Measurements from ENCODE around the gene KPTN.

KPTN gene

DNA sequence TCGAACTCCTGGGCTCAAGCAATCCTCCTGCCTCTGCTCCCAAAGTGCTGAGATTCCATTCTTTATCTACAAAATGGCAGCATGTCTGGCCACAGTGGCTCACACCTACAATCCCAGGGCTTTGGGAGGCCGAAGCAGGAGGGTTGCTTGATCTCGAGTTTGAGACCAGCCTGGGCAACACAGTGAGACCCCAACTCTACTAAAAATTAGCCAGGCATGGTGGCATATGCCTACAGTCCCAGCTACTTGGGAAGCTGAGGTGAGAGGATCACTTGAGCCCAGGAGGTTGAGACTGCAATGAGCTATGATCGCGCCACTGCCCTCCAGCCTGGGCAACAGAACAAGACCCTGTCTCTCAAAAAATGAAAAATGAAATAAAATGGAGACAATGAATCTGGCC lies 24.7 kb upstream of the KPTN start:
- DNase-seq (ENCODE audit: low spot score), result no peak

GRCh38 chr19:47507924-47508553 lies 24.0 kb upstream of the KPTN start:
- no peak for DNase-seq (ENCODE audit: low spot score)

GRCh38 chr19:47507012-47507411 lies 23.0 kb upstream of the KPTN start:
- DNase-seq (ENCODE audit: low spot score), result no peak

DNA sequence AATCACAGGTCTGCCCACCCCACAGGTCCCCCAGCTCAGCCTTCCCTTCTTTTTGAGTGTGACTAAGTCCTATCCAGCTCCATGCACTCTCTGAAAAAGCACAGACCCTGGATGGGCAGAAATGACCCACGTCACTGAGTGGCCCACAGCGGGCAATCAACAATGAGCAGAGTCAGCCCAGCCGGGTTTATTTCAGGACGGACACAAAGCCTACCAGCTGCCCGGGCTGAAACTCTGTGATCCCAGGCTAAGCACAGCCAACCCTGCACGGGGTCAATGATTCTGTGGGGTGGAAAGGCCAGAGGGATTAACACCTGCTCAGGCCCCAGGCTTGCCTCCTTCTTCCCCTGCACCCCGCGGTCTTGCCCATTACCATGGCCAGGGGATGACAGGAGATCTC lies 22.4 kb upstream of the KPTN start:
- no peak for DNase-seq (ENCODE audit: low spot score)

DNA sequence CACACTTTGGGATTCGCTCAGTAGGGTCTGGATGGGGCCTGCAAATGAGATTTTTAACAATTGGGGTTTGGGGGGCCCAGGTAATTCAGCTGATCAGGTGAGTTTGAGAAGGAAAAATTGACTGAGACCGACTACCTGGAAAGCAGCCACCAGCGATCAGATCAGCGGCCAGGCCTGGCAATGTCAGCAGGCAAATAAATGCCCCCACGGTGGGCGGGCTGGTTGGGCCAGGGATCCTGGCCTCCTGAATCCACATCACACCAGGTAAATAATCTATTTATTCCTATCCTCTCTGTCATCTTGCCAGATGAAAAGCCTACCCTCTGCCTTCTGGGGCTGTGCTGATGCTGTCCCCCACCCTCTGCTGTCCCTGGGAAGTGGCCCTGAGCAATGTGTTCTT lies 21.5 kb upstream of the KPTN start:
- DNase-seq (ENCODE audit: low spot score), result no peak

DNA sequence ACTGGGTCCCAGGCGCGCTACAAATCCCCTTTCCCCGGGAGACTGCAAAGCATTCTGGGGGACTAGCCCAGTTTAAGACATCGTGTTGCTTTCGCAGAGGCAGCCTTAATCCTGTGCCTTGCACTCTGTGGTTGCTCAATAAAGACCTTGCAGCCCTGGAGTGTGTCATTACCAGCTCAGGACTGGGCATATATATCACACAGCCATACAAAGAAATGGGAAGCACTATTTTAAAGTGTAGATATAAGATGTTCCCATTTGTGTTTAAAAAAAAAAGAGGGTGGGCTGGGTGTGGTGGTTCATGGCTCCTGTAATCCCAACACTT lies 19.8 kb upstream of the KPTN start:
- no peak for DNase-seq (ENCODE audit: low spot score)

DNA sequence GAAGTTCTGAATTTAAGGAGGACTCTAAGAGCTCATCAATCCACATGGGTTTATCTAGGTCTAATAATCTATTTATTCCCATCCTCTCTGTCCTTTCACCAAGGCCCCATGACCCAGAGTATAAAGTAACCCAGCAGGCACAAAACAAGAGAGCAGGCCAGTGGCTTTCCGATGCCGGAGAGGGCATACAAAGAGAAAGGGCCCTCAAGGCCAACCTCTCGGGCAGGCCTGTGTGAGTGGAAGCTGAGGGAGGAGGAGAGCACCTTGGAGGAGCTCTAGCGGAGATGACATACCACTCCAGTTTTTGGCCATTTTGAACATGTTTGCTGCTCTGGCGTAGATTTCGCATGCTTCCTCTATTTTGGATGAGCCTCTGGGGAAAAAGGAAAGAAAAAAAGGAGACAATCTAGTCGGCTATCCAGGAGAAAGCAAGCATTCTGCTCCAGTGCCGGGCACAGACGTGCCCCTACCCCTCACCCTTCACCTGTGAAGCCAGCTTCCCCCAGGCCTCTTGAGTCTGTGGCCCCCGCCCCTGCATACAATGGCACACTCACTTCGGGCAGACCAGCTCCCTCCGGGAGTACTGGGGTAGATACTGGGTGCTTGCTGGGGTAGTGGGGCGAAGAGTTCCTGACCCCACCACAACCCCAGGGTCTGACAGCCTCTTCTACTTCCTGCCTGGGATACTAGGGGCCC lies 19.3 kb upstream of the KPTN start:
- DNase-seq (ENCODE audit: low spot score), result no peak

GRCh38 chr19:47499863-47500830 lies 16.1 kb upstream of the KPTN start:
- no peak for DNase-seq (ENCODE audit: low spot score)

DNA sequence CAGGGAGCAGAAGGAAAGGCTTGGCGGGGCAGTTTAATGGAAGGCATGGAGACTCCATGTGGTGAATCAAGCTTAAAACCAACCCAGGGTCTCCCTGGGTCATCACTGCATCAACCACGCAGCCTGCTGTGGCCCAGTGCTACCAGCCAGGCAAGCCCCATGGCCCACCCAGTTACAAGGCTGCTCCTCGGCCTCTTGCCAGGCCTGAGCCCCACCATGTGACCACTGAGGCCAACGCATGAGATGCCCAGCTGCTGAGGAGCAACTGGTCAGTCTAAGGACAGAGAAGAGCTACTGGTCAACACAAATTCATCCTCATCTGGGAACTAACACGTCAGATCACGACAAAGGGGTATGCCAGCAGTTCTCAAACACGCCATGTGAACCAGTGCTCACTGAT lies 15.4 kb upstream of the KPTN start:
- DNase-seq (ENCODE audit: low spot score), result no peak

DNA sequence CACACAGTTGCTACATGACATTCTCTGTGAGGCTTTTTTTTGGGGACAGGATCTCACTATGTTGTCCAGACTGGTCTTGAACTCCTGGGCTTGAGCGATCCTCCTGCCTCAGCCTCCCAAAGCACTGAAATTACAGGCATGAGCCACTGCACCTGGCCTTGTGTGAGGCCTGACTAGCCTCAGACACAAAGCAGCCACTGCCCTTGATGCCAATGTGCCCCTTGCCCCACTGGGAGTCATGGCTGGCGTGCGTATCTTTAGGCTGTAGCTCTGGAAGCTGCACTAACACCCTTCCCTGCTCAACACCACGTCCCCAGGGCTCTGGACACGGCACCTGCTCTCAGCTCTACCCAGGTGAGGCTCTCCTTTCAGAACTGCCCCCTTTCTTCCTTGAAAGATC lies 14.5 kb upstream of the KPTN start:
- no peak for DNase-seq (ENCODE audit: low spot score)

DNA sequence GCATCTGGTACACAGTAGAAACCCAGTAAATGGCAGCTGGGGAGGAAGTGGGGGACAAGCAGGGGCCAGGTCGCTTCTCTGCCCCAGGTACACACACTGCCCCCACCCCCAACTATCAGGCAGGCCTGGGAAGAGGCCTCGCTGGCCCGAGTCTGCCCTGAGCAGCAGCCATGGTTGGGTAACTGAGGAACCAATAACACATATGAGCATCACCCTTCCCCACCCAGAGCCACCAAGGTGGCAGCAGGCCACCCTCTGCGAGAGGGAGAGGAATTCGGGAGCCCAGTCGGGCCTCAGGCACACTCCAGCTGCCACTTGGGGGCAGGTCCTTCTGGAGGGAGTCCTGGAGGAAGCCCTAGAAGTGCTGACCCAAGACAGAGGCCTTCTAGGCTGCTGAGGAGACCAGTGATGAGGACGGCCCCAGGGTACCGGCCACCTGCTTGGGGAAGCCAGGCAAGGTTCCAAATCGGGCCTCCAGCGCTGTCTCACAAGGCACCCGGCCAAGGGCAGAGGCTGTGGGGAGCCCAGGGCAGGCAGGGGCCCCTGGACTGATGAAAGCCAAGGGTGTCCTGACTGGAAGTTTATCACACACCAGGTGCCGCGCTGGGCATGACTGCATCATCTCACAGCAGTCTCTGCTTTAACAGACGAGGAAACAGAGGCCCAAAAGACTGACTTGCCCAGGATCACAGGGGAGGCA lies 14.0 kb upstream of the KPTN start:
- no peak for DNase-seq (ENCODE audit: low spot score)

DNA sequence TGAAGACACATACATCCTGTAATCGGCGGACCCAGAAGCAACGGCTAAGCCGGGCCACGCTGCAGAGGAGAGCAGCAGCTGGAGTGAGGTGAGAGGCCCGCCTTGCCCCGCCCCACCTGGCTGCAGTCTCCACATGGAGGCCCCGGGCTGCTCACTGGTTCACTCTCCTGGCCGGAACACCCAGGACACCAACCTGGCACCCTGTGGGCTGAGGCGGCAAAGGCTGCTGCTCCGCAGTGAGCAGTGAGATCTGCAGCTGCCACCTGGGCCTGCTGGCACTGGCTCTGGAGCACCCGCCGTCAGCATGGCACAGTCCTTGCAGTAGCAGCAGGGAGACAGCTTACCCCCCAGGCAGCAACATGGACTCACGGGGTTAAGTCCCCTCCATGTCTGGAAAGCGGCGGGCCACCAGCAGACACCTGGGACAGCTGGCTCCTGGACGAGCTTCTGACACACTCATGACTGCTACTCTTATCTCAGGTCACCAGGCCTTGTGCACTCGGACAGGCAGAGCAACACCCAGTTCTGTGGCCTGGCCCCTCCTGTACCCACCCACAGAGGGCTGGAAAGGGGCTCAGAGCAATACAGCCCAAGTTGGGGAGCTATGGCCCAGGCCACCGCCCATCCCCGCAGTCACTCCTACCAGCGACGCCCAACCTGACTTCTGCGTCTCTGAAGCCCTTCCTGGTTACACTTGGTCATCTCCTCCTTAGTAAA lies 13.2 kb upstream of the KPTN start:
- no peak for DNase-seq (ENCODE audit: low spot score)

GRCh38 chr19:47495478-47496372 lies 11.7 kb upstream of the KPTN start:
- no peak for DNase-seq (ENCODE audit: low spot score)

DNA sequence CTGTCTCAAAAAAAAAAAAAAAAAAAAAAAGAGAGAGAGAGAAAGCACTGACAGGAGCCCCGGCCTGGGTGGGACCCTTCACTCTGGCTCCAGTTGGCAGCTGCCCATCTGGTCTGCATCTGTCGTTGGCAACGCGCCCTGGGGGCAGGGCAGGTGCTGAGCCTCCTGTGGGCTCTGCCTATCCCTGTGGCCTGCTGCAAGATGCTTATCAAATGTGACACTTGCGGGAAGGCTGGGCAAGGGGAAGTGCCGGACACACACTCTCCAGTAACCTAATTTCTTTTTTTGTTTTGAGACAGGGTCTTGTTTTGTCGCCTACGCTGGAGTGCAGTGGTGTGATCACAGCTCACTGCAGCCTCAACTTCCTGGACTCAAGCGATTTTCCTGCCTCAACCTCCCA lies 10.7 kb upstream of the KPTN start:
- no peak for DNase-seq (ENCODE audit: low spot score)

DNA sequence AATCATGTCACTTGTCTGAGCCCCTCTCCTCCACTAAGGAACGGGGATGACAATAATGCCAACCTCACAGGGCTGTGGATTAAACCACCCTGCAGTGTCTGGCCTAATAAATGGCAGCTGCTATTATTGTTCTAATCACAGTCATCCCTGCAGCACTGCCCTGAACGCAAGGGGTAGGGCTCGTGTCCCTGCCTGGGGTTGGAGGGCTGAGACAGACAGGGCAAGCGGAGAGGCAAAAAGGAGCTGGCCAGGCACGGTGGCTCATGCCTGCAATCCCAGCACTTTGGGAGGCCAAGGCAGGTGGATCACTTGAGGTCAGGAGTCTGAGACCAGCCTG lies 10.2 kb upstream of the KPTN start:
- no peak for DNase-seq (ENCODE audit: low spot score)

DNA sequence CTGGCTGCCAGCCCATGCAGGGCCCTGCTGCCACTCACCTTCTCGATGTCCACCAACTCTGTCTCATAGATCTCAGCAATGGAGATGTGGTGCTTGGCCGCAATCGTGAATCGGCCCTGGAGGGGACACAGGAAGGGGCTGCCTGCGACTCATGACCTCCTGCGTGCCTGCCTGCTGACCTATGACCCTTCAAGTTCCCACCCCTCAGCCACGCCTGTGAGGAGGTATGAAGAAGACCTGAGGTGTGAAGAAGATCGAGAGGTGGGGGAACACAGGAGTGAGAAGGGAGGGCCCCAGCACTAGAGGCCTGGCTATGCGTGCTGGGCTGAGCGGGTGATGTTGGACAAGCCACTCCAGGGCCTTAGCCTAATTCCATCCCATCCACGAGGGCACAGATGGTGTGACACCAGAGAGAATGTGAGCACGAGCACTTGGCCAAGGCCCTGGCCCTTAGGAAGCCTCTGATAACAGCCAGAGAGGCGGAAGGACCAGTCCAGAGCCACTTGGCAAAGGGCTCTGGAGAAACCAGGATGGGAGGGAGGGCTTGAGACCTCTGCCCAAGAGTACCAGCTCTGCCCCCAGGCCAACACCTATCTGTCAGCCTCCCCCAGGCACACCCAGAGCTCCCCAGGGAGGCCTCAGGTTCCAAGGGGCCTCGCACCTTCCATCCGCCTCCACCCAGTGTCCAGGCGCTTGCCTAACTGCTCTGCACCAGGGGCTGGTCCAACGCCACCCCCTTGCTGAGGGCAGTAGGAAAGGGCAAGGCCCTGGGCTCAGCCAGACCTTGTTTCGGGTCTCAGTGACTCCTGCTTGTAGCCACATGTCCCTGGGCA lies 9.6 kb upstream of the KPTN start:
- no peak for DNase-seq (ENCODE audit: low spot score)

DNA sequence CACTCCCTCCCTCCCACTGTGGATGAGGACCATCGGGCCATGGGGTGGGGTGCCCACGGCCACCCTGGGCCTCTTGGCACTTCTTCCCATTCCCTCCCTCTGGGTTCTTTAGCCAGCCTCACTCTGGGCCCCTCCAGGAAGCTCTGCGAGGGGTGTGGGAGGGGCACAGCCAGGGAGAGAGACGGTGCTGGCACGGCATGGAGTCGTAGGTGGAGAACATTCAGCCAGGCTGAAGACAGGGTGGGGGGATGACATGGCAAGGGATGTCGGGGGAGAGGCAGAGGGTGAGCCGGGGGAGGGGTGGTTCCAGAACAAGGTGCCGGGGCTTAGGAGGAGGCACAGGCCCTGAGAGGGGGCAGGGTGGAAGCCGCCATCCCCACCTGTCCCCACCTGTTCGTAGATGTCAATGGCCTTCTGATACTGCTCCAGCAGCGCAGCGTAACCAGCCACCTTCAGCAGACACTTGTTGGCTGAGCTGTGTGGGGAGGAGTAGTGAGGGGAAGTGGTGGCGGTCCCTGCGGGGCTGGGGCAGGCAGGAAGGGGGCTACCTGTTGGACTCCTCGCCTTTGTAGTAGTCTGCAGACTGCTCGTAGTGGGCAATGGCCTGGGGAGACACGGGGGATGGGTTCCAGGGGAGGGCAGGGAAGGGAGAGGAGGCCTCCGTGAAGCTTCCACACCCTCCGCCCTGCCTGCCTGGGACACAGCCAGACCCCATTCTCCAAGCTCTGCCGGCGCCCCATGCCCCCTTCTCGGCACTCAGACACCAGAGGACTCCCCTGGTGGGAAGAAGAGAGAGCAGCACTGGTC lies 8.8 kb upstream of the KPTN start:
- no peak for DNase-seq (ENCODE audit: low spot score)

- DNase-seq (ENCODE audit: low spot score), result no peak
These were observed 8.1 kb upstream of the KPTN start for GRCh38 chr19:47492137-47492533.

Measured in CD4-positive, alpha-beta T cell treated with Interleukin-15 for 4 hours (primary cell).